Stomach smooth muscle (tissue), 2 donors: ENCODE data around the gene KCTD2.

ENCODE experiments used
- H3K27ac ChIP-seq: one replicate; pipeline ENCODE4 v1.7.0; 2013; ENCODE audit warnings: mild to moderate bottlenecking, low read length, inconsistent platforms
- H3K27me3 ChIP-seq, 2 donors: one replicate each; pipeline ENCODE4 v1.7.0; 2013; ENCODE audit warnings: low read length in 2 of 2; ENCODE audit not compliant: insufficient read depth in 2 of 2, control insufficient read depth in 1 of 2
- H3K36me3 ChIP-seq, 2 donors: one replicate each; pipeline ENCODE4 v1.7.0; 2013; ENCODE audit warnings: low read length in 2 of 2; ENCODE audit not compliant: control insufficient read depth in 2 of 2, insufficient read depth in 2 of 2
- H3K4me1 ChIP-seq: one replicate; pipeline ENCODE4 v1.7.0; 2013; ENCODE audit warnings: low read length; ENCODE audit not compliant: control insufficient read depth, insufficient read depth
- H3K4me3 ChIP-seq, 2 donors: one replicate each; pipeline ENCODE4 v1.7.0; 2013; ENCODE audit warnings: low read length in 2 of 2
- H3K9ac ChIP-seq, 2 donors: one replicate each; pipeline ENCODE4 v1.7.0; 2013; ENCODE audit warnings: low read length in 2 of 2, mild to moderate bottlenecking in 1 of 2
- H3K9me3 ChIP-seq, 2 donors: one replicate each; pipeline ENCODE4 v1.7.0; 2013; ENCODE audit warnings: low read length in 2 of 2; ENCODE audit not compliant: control insufficient read depth in 2 of 2
- donor health status: healthy.
- donor health status: Pancreatic carcinoma.

Gene KCTD2

GRCh38 chr17:75114552-75115314 lies 67.7 kb downstream of the KCTD2 start:
- Histone ChIP-seq H3K9ac (peak overlapping the region; percentile 40 to 73), H3K27ac (peak overlapping the region; percentile 67), H3K36me3 (peaks cover 0 to 2% of the 10 kb centered on the region in 2 donors), H3K27me3 (no peaks in the 10 kb centered on the region), H3K4me1 (peaks cover 28% of the 10 kb centered on the region), H3K4me3 (peak overlapping the region; percentile 66 to 83), H3K9me3 (no peaks in the 10 kb centered on the region)
